HEK293 (cell line): ENCODE results near the gene PRSS56.
"Not testable (repeated sequence)": the region's sequence is repeated elsewhere in the genome, so short reads cannot be mapped to it uniquely, and the experiment has no call there.

Experiments used
- IKZF3 ChIP-seq: fragments of 450-650 bp; IDR thresholded peaks from 2 replicates; pipeline ENCODE4 v1.5.0; 2018; ENCODE audit warnings: missing biosample characterization, mild to moderate bottlenecking, missing genetic modification characterization, moderate library complexity
- KLF16 ChIP-seq: fragments of 450-650 bp; formaldehyde crosslinking; IDR thresholded peaks from 2 replicates; pipeline ENCODE4 v1.5.1; 2017; ENCODE audit warnings: missing biosample characterization, missing genetic modification characterization
- SALL2 ChIP-seq: fragments of 450-650 bp; formaldehyde crosslinking; IDR thresholded peaks from 2 replicates; pipeline ENCODE4 v1.5.0; 2017; ENCODE audit warnings: missing biosample characterization, mild to moderate bottlenecking, missing genetic modification characterization, borderline replicate concordance
- ZBTB17 ChIP-seq: fragments of 450-650 bp; formaldehyde crosslinking; IDR thresholded peaks from 2 replicates; pipeline ENCODE4 v1.5.1; 2016; ENCODE audit warnings: missing biosample characterization, missing genetic modification characterization
- ZNF140 ChIP-seq: fragments of 450-650 bp; formaldehyde crosslinking; IDR thresholded peaks from 2 replicates; pipeline ENCODE4 v1.5.1; 2016; ENCODE audit warnings: missing biosample characterization, missing genetic modification characterization
- ZNF214 ChIP-seq: fragments of 450-650 bp; formaldehyde crosslinking; IDR thresholded peaks from 2 replicates; pipeline ENCODE4 v1.5.1; 2017; ENCODE audit warnings: missing biosample characterization, mild to moderate bottlenecking, missing genetic modification characterization, borderline replicate concordance
- ZNF335 ChIP-seq: fragments of 450-650 bp; formaldehyde crosslinking; conservative IDR thresholded peaks from 2 replicates; pipeline ENCODE4 v1.5.1; 2016; ENCODE audit warnings: missing biosample characterization, missing genetic modification characterization
- ZNF530 ChIP-seq: fragments of 450-650 bp; formaldehyde crosslinking; IDR thresholded peaks from 2 replicates; pipeline ENCODE4 v1.5.1; 2016; ENCODE audit warnings: low read depth, missing biosample characterization, missing genetic modification characterization
- ZSCAN23 ChIP-seq: fragments of 450-650 bp; formaldehyde crosslinking; IDR thresholded peaks from 2 replicates; pipeline ENCODE4 v1.5.1; 2016; ENCODE audit warnings: missing biosample characterization, missing genetic modification characterization
- TF ChIP-seq, protein P1 (sequence below): fragments of 450-650 bp; formaldehyde crosslinking; IDR thresholded peaks from 2 replicates; pipeline ENCODE4 v1.5.1; 2016; ENCODE audit warnings: missing biosample characterization, missing genetic modification characterization
- TF ChIP-seq, protein P2 (sequence below): fragments of 450-650 bp; formaldehyde crosslinking; IDR thresholded peaks from 2 replicates; pipeline ENCODE4 v1.5.1; 2016; ENCODE audit warnings: missing biosample characterization, missing genetic modification characterization
- TF ChIP-seq, protein P3 (sequence below): fragments of 450-650 bp; formaldehyde crosslinking; IDR thresholded peaks from 2 replicates; pipeline ENCODE4 v1.5.1; 2016; ENCODE audit warnings: missing biosample characterization, missing genetic modification characterization

DNA sequence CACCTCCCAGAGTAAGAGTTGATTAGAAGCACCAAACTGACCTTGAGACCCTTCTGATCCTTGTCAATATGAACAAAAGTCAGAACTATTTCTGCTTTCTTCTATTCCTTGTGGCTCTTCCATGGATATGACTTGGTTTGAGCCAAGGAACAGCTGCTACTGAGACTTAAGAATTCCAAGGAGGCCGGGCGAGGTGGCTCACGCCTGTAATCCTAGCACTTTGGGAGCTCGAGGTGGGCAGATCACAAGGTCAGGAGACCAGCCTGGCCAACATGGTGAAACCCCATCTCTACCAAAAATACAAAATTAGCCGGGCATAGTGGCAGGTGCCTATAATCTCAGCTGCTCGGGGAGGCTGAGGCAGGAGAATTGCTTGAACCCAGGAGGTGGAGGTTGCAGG, 50.3 kb downstream of the PRSS56 start:
- TF ChIP-seq ZNF530 (tag by site-specific recombination); ZNF140 (tag by site-specific recombination); ZBTB17 (tag by site-specific recombination); ZNF214 (tag by site-specific recombination); ZSCAN23; ZNF335 (tag by site-specific recombination); KLF16 (tag by site-specific recombination); IKZF3 (tag by site-specific recombination); SALL2 (tag by site-specific recombination): not testable (repeated sequence)
- TF ChIP-seq, protein P1, sequence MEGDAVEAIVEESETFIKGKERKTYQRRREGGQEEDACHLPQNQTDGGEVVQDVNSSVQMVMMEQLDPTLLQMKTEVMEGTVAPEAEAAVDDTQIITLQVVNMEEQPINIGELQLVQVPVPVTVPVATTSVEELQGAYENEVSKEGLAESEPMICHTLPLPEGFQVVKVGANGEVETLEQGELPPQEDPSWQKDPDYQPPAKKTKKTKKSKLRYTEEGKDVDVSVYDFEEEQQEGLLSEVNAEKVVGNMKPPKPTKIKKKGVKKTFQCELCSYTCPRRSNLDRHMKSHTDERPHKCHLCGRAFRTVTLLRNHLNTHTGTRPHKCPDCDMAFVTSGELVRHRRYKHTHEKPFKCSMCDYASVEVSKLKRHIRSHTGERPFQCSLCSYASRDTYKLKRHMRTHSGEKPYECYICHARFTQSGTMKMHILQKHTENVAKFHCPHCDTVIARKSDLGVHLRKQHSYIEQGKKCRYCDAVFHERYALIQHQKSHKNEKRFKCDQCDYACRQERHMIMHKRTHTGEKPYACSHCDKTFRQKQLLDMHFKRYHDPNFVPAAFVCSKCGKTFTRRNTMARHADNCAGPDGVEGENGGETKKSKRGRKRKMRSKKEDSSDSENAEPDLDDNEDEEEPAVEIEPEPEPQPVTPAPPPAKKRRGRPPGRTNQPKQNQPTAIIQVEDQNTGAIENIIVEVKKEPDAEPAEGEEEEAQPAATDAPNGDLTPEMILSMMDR (tag by site-specific recombination), result not testable (repeated sequence)
- TF ChIP-seq, protein P2, sequence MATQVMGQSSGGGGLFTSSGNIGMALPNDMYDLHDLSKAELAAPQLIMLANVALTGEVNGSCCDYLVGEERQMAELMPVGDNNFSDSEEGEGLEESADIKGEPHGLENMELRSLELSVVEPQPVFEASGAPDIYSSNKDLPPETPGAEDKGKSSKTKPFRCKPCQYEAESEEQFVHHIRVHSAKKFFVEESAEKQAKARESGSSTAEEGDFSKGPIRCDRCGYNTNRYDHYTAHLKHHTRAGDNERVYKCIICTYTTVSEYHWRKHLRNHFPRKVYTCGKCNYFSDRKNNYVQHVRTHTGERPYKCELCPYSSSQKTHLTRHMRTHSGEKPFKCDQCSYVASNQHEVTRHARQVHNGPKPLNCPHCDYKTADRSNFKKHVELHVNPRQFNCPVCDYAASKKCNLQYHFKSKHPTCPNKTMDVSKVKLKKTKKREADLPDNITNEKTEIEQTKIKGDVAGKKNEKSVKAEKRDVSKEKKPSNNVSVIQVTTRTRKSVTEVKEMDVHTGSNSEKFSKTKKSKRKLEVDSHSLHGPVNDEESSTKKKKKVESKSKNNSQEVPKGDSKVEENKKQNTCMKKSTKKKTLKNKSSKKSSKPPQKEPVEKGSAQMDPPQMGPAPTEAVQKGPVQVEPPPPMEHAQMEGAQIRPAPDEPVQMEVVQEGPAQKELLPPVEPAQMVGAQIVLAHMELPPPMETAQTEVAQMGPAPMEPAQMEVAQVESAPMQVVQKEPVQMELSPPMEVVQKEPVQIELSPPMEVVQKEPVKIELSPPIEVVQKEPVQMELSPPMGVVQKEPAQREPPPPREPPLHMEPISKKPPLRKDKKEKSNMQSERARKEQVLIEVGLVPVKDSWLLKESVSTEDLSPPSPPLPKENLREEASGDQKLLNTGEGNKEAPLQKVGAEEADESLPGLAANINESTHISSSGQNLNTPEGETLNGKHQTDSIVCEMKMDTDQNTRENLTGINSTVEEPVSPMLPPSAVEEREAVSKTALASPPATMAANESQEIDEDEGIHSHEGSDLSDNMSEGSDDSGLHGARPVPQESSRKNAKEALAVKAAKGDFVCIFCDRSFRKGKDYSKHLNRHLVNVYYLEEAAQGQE (tag by site-specific recombination), result not testable (repeated sequence)
- TF ChIP-seq, protein P3, sequence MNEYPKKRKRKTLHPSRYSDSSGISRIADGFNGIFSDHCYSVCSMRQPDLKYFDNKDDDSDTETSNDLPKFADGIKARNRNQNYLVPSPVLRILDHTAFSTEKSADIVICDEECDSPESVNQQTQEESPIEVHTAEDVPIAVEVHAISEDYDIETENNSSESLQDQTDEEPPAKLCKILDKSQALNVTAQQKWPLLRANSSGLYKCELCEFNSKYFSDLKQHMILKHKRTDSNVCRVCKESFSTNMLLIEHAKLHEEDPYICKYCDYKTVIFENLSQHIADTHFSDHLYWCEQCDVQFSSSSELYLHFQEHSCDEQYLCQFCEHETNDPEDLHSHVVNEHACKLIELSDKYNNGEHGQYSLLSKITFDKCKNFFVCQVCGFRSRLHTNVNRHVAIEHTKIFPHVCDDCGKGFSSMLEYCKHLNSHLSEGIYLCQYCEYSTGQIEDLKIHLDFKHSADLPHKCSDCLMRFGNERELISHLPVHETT (tag by site-specific recombination), result not testable (repeated sequence)
